Measurements from ENCODE around the gene SMG5. TPM values are rescaled to one million over a fixed set of nuclear protein-coding genes. Genes with fewer than 3 reads are reported as not detected.

SMG5 gene
- total and polyA plus RNA-seq, 2 donors (not counting 1 experiment from before 2014, with no cell fraction given), result 53.5 to 77.0 TPM

DNA sequence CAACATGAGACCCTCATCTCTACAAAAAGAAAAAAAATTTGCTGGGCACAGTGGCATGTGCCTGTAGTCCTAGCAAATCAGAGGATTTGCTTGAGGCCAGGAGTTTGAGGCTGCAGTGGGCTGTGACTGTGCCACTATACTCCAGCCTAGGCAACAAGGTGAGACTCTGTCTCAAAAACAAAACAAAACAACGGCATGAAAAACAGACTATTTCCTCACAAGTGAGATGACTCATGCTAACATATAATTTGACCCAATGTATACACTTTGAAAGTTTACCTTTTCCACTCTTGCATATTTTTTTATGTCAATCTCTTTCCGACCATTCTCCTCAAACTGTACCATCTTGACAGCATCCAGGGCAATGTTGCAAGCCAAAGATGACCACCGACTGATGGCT, 37.9 kb upstream of the SMG5 start:
- Histone ChIP-seq H4K20me1 (ENCODE audit: control insufficient read depth, insufficient read depth, low read length, poor library complexity, severe bottlenecking) (no peaks in the 10 kb centered on the region), H3K27me3 (replicated peaks in 1 of 4; ENCODE audit: control extremely low read depth in 1 of 4, control insufficient read depth in 3 of 4, insufficient read depth in 4 of 4, low read length in 3 of 4) (no peaks in the 10 kb centered on the region), H3K4me3 (ENCODE audit: control extremely low read depth in 1 of 5, extremely low read depth in 1 of 5, insufficient read depth in 1 of 5, low read depth in 2 of 5, low read length in 4 of 5) (no peak overlapping the region), H2AFZ (ENCODE audit: insufficient read depth, low read depth, low read length, poor library complexity, severe bottlenecking) (no peak overlapping the region), H3K36me3 (replicated peaks in 1 of 2; ENCODE audit: control extremely low read depth in 1 of 2, control insufficient read depth in 1 of 2, extremely low read depth in 1 of 2, insufficient read depth in 2 of 2, low read length in 1 of 2) (peaks cover 20 to 72% of the 10 kb centered on the region in 2 experiments), H3K9me3 (ENCODE audit: control extremely low read depth in 1 of 3, control insufficient read depth in 2 of 3, insufficient read depth in 1 of 3, low read length in 2 of 3) (no peaks in the 10 kb centered on the region), H3K27ac (ENCODE audit: low read length in 2 of 2) (no peak overlapping the region), H3K79me2 (ENCODE audit: control insufficient read depth, insufficient read depth, low read length) (peaks cover 10% of the 10 kb centered on the region), H3K4me2 (replicated peaks; ENCODE audit: low read depth, low read length, poor library complexity, severe bottlenecking) (no peak overlapping the region), H3K4me1 (ENCODE audit: control insufficient read depth in 2 of 2, insufficient read depth in 2 of 2, low read length in 2 of 2) (no peaks in the 10 kb centered on the region), H3K9ac (ENCODE audit: low read length) (no peak overlapping the region)
- Mint-ChIP-seq H3K27ac (peak overlapping the region; percentile 11), H3K4me3 (no peak overlapping the region), H3K9me3 (ENCODE audit: insufficient read depth) (no peaks in the 10 kb centered on the region), H3K27me3 (no peaks in the 10 kb centered on the region), H3K4me1 (no peaks in the 10 kb centered on the region)
- ATAC-seq (ENCODE audit: low read depth) (no peak), DNase-seq (no peak)
- WGBS (ENCODE audit: insufficient coverage), result 80% methylated on average over 1 of the region's 3 CpGs
- POLR2A ChIA-PET, result no interaction called here
- no peak for TF ChIP-seq EZH2 (IDR thresholded peaks at IDR 0.05; ENCODE audit: borderline replicate concordance, insufficient read depth, low read depth, low read length, poor library complexity, severe bottlenecking)
- intact Hi-C loops (cut with micrococcal nuclease), result no loop called here
- CTCF ChIA-PET, result interaction anchor here (2.1 kb wide), 1 partner anchor 96 kb away, joined by 5 read pairs; no protein-coding TSS in a partner anchor

DNA sequence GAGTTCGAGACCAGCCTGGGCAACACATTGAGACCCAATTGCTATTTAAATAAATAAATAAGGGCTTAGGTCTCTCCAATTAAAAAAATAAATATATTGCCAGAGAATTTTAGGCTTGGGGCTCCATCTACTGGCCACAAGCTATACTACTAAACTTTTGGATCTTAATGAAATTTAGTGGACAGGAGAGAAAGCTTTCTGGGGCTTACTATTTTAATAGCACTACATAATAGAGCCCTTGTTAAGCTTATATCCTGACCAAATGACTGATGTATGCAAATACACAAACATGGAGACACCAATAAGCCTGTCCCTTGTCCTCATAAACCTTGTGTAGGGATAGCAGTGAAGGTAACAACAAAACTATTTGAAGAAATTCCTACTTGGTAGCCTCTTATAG, 37.0 kb upstream of the SMG5 start:
- Mint-ChIP-seq H3K4me1 (no peaks in the 10 kb centered on the region), H3K9me3 (ENCODE audit: insufficient read depth) (no peaks in the 10 kb centered on the region), H3K4me3 (no peak overlapping the region), H3K27me3 (no peaks in the 10 kb centered on the region), H3K27ac (no peak overlapping the region)
- H3K4me2 ChIP-seq (replicated peaks; ENCODE audit: low read depth, low read length, poor library complexity, severe bottlenecking), result no peak overlapping the region
- ATAC-seq (ENCODE audit: low read depth) (no peak), DNase-seq (peak; percentile 47)
- ChIA-PET POLR2A (no interaction called here), CTCF (interaction anchor here (0.6 to 2.9 kb wide), 17 partner anchors 8 to 381 kb away, joined by 3 to 11 read pairs (median 5); partner anchors contain the start of gene PMF1)
- H3K9ac ChIP-seq (ENCODE audit: low read length), result no peak overlapping the region
- intact Hi-C loops (cut with micrococcal nuclease), result loop anchor here (10.0 kb wide), 1 partner anchor 175 kb away; no protein-coding TSS in a partner anchor
- peaks cover 20 to 72% of the 10 kb centered on the region in 2 experiments for H3K36me3 ChIP-seq (replicated peaks in 1 of 2; ENCODE audit: control extremely low read depth in 1 of 2, control insufficient read depth in 1 of 2, extremely low read depth in 1 of 2, insufficient read depth in 2 of 2, low read length in 1 of 2)
- H3K9me3 ChIP-seq (ENCODE audit: control extremely low read depth in 1 of 3, control insufficient read depth in 2 of 3, insufficient read depth in 1 of 3, low read length in 2 of 3), result no peaks in the 10 kb centered on the region
- H3K27me3 ChIP-seq (replicated peaks in 1 of 4; ENCODE audit: control extremely low read depth in 1 of 4, control insufficient read depth in 3 of 4, insufficient read depth in 4 of 4, low read length in 3 of 4), result no peaks in the 10 kb centered on the region
- no peak overlapping the region for H2AFZ ChIP-seq (ENCODE audit: insufficient read depth, low read depth, low read length, poor library complexity, severe bottlenecking)
- WGBS (ENCODE audit: insufficient coverage), result no CpG with 5 or more reads among the region's 1 CpG
- no peaks in the 10 kb centered on the region for H4K20me1 ChIP-seq (ENCODE audit: control insufficient read depth, insufficient read depth, low read length, poor library complexity, severe bottlenecking)
- H3K27ac ChIP-seq (ENCODE audit: low read length in 2 of 2), result no peak overlapping the region
- no peak for TF ChIP-seq EZH2 (IDR thresholded peaks at IDR 0.05; ENCODE audit: borderline replicate concordance, insufficient read depth, low read depth, low read length, poor library complexity, severe bottlenecking)
- TF ChIP-seq, protein P1, sequence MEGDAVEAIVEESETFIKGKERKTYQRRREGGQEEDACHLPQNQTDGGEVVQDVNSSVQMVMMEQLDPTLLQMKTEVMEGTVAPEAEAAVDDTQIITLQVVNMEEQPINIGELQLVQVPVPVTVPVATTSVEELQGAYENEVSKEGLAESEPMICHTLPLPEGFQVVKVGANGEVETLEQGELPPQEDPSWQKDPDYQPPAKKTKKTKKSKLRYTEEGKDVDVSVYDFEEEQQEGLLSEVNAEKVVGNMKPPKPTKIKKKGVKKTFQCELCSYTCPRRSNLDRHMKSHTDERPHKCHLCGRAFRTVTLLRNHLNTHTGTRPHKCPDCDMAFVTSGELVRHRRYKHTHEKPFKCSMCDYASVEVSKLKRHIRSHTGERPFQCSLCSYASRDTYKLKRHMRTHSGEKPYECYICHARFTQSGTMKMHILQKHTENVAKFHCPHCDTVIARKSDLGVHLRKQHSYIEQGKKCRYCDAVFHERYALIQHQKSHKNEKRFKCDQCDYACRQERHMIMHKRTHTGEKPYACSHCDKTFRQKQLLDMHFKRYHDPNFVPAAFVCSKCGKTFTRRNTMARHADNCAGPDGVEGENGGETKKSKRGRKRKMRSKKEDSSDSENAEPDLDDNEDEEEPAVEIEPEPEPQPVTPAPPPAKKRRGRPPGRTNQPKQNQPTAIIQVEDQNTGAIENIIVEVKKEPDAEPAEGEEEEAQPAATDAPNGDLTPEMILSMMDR (IDR thresholded peaks at IDR 0.05), result peak; percentile 73
- no peaks in the 10 kb centered on the region for H3K4me1 ChIP-seq (ENCODE audit: control insufficient read depth in 2 of 2, insufficient read depth in 2 of 2, low read length in 2 of 2)
- no peak overlapping the region for H3K4me3 ChIP-seq (ENCODE audit: control extremely low read depth in 1 of 5, extremely low read depth in 1 of 5, insufficient read depth in 1 of 5, low read depth in 2 of 5, low read length in 4 of 5)
- peaks cover under 1% of the 10 kb centered on the region for H3K79me2 ChIP-seq (ENCODE audit: control insufficient read depth, insufficient read depth, low read length)

Measured in B cell (primary cell).